NOMO-1 treated with dmso at 0.1 percent for 144 hours (cell line): ENCODE measurements around the gene IFNK.

Experiments used
- DNase-seq: peaks from one replicate; lab custom pipeline; 2025; ENCODE audit not compliant: unreplicated experiment; lab: John Stamatoyannopoulos, UW

Gene IFNK

DNA sequence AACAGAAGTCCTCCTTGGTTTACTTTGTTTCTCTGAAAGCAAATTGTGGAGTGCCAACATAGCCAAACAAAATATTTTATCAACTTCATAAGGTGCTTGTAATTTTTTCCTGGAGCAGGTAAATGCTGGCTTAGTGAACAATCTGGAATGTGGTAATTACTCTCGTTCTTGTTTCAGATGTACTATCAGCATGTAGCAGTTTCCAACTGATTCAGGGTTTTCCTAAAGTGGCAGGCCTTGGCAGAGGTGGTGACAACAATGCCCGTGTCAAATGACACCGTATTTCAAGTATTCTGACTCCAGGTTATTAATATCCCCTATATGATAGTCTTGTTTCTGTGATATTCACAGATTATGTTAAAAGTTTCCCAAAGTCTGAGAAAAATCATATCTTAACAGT, 48.0 kb downstream of the IFNK start:
- no peak for DNase-seq

DNA sequence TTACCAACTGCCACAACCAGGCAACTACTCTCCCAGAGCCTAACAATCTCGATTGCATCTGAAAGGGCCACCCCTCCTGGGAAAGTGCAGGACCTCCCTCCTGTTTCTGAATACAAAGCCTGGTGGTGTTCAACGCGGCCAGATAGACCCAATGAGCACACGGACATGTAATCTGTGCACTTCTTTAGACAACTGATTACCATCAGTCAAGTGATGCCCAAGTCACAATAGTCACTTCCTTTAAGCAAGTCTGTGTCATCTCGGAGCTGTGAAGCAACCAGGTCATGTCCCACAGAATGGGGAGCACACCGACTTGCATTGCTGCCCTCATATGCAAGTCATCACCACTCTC, 48.5 kb downstream of the IFNK start:
- DNase-seq, result no peak

GRCh38 chr9:27572918-27573633, 49.0 kb downstream of the IFNK start, which contains the start of gene C9orf72:
C9orf72 (minus strand) TSS chr9:27573481; CDS start chr9:27567120, 6,361 bp downstream.
- no peak for DNase-seq

DNA sequence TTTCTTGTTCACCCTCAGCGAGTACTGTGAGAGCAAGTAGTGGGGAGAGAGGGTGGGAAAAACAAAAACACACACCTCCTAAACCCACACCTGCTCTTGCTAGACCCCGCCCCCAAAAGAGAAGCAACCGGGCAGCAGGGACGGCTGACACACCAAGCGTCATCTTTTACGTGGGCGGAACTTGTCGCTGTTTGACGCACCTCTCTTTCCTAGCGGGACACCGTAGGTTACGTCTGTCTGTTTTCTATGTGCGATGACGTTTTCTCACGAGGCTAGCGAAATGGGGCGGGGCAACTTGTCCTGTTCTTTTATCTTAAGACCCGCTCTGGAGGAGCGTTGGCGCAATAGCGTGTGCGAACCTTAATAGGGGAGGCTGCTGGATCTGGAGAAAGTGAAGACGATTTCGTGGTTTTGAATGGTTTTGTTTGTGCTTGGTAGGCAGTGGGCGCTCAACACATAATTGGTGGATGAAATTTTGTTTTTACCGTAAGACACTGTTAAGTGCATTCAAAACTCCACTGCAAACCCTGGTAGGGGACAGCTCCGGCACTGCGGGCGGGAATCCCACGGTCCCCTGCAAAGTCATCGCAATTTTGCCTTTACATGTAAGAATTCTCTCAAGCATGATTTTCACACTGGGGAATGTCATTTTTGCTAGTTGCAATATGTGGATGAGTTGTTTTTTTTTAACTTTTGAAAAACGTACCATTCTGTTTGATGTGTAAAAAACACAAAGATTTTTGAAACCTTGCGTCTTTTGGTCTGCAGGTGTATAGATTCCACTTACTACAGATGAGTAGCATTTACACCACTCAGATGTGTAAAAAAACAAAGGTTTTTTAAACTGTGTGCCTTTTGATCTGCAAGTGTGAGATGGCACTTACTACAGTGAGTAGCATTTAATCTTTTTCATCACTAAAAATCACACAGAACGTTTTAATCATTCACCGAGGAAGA, 49.8 kb downstream of the IFNK start:
- DNase-seq, result no peak
